ENCODE measurements around the gene GAB4.
A peak's percentile ranks its signal among the peaks of the same experiment; 100 is the strongest.

GAB4 gene

GRCh38 chr22:16987822-16988221, 20.2 kb downstream of the GAB4 start:
- no peak for DNase-seq (ENCODE audit: low spot score)

GRCh38 chr22:16975155-16975885, 32.7 kb downstream of the GAB4 start:
- no peak for DNase-seq (ENCODE audit: low spot score)

- no peak for DNase-seq (ENCODE audit: low spot score)
Observed at GRCh38 chr22:16974298-16975084, 33.5 kb downstream of the GAB4 start.

GRCh38 chr22:16973591-16974297, 34.3 kb downstream of the GAB4 start:
- no peak for DNase-seq (ENCODE audit: low spot score)

- DNase-seq (ENCODE audit: low spot score), result no peak
Observed at GRCh38 chr22:16972311-16972710, 35.7 kb downstream of the GAB4 start.

GRCh38 chr22:16970446-16970845, 37.6 kb downstream of the GAB4 start:
- peak; percentile 16 for DNase-seq (ENCODE audit: low spot score)

GRCh38 chr22:16969508-16970327, 38.3 kb downstream of the GAB4 start:
- no peak for DNase-seq (ENCODE audit: low spot score)

GRCh38 chr22:16968218-16968595, 39.8 kb downstream of the GAB4 start:
- no peak for DNase-seq (ENCODE audit: low spot score)

GRCh38 chr22:16967453-16968217, 40.4 kb downstream of the GAB4 start:
- DNase-seq (ENCODE audit: low spot score), result no peak

GRCh38 chr22:16966251-16966650, 41.8 kb downstream of the GAB4 start:
- no peak for DNase-seq (ENCODE audit: low spot score)

- DNase-seq (ENCODE audit: low spot score), result no peak
Observed at GRCh38 chr22:16965560-16965959, 42.5 kb downstream of the GAB4 start.

- no peak for DNase-seq (ENCODE audit: low spot score)
Observed at GRCh38 chr22:16965083-16965482, 42.9 kb downstream of the GAB4 start.

- no peak for DNase-seq (ENCODE audit: low spot score)
Observed at GRCh38 chr22:16964366-16964765, 43.7 kb downstream of the GAB4 start.

- no peak for DNase-seq (ENCODE audit: low spot score)
Observed at GRCh38 chr22:16963189-16963945, 44.7 kb downstream of the GAB4 start.

- DNase-seq (ENCODE audit: low spot score), result no peak
Observed at GRCh38 chr22:16962501-16962900, 45.5 kb downstream of the GAB4 start.

- no peak for DNase-seq (ENCODE audit: low spot score)
Observed at GRCh38 chr22:16961477-16962186, 46.4 kb downstream of the GAB4 start.

GRCh38 chr22:16960884-16961249, 47.2 kb downstream of the GAB4 start:
- no peak for DNase-seq (ENCODE audit: low spot score)

GRCh38 chr22:16960220-16960883, 47.7 kb downstream of the GAB4 start:
- DNase-seq (ENCODE audit: low spot score), result no peak

- DNase-seq (ENCODE audit: low spot score), result no peak
Observed at GRCh38 chr22:16959345-16959930, 48.6 kb downstream of the GAB4 start.
